ENCODE results near the gene EXOC2. TPM values are rescaled to one million over a fixed set of nuclear protein-coding genes. Genes with fewer than 3 reads are reported as not detected.

Gene EXOC2
- total and polyA plus RNA-seq, 2 of the 13 experiments (the other 11 are each of a cell fraction or from before 2014, with no cell fraction given) = 12.6 to 22.9 TPM

DNA sequence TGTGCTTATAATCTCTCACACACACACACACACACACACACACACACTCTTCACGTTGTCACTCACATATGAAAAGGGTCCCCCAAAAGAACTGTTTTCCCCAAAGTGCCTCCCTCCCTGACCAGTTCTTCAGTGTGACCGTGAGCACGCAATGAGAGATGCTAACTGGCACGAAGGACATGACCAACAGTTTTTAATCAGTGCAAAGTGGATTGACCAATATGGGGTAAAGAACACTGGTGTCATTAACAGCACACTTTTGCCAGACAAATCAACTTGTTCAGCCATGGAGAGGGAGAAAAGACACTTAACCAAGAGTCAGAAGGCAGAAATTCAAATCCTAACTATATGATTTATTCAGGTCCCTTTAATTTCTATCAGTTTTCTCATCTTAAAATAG, 15.0 kb downstream of the EXOC2 start:
- WGBS (ENCODE audit: low lambda C conversion rate) = 99% methylated on average over 4 of the region's 4 CpGs
- BruUV-seq (replicated peaks) = no TSS peak
- TF ChIP-seq ZNF383 (CRISPR knock-in tag; IDR thresholded peaks at IDR 0.05; ENCODE audit: borderline replicate concordance) = no peak
- TF ChIP-seq, protein P1, sequence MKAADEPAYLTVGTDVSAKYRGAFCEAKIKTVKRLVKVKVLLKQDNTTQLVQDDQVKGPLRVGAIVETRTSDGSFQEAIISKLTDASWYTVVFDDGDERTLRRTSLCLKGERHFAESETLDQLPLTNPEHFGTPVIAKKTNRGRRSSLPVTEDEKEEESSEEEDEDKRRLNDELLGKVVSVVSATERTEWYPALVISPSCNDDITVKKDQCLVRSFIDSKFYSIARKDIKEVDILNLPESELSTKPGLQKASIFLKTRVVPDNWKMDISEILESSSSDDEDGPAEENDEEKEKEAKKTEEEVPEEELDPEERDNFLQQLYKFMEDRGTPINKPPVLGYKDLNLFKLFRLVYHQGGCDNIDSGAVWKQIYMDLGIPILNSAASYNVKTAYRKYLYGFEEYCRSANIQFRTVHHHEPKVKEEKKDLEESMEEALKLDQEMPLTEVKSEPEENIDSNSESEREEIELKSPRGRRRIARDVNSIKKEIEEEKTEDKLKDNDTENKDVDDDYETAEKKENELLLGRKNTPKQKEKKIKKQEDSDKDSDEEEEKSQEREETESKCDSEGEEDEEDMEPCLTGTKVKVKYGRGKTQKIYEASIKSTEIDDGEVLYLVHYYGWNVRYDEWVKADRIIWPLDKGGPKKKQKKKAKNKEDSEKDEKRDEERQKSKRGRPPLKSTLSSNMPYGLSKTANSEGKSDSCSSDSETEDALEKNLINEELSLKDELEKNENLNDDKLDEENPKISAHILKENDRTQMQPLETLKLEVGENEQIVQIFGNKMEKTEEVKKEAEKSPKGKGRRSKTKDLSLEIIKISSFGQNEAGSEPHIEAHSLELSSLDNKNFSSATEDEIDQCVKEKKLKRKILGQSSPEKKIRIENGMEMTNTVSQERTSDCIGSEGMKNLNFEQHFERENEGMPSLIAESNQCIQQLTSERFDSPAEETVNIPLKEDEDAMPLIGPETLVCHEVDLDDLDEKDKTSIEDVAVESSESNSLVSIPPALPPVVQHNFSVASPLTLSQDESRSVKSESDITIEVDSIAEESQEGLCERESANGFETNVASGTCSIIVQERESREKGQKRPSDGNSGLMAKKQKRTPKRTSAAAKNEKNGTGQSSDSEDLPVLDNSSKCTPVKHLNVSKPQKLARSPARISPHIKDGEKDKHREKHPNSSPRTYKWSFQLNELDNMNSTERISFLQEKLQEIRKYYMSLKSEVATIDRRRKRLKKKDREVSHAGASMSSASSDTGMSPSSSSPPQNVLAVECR (CRISPR knock-in tag; IDR thresholded peaks at IDR 0.05; ENCODE audit: borderline replicate concordance) = no peak

DNA sequence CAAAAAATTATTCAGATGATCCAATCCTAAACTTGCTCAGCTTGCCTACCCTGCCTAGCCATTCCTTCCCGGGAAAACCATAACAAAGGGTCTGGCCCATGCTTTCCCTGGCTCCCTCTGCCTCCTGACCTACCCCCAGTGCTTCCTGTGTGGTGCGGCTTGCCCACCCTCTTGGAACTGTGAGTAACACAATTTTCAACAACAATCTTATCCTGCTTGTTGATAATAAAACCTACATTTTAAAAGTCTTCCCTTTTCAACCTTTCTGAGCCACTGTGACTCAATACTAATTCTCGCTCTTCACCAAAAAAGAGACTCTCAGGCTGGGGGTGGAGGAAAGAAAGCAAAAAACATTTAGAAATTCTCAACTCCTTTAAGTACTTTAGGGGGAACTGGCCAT, 18.0 kb downstream of the EXOC2 start:
- H3K4me2 ChIP-seq (ENCODE audit: low read depth, low read length) = no peak overlapping the region
- 98% methylated on average over 3 of the region's 3 CpGs for WGBS (ENCODE audit: low lambda C conversion rate)
- no peaks in the 10 kb centered on the region for H3K4me1 ChIP-seq (ENCODE audit: insufficient read depth, low read length)
- no peak overlapping the region for H3K4me3 ChIP-seq (replicated peaks in 1 of 3; ENCODE audit: insufficient read depth in 1 of 3, low read depth in 2 of 3, low read length in 3 of 3)
- no peak for DNase-seq (ENCODE audit: low spot score)
- ATAC-seq = no peak
- no peak for FAIRE-seq
- H4K20me1 ChIP-seq (ENCODE audit: insufficient read depth, low read length) = no peaks in the 10 kb centered on the region
- BruUV-seq (replicated peaks) = no TSS peak
- POLR2A ChIA-PET = no interaction called here
- H3K27me3 ChIP-seq (ENCODE audit: control insufficient read depth in 1 of 2, insufficient read depth in 2 of 2, low read length in 2 of 2) = no peaks in the 10 kb centered on the region
- no peaks in the 10 kb centered on the region for H3K36me3 ChIP-seq (replicated peaks in 1 of 2; ENCODE audit: control insufficient read depth in 1 of 2, insufficient read depth in 2 of 2, low read length in 2 of 2)
- intact Hi-C loops (cut with micrococcal nuclease; ENCODE audit: unreplicated experiment) (no loop called here), in situ Hi-C loops (cut with HindIII; ENCODE audit: extremely low pct_ligation_motif_present, low pct_unique_long_range_greater_than_20kb) (no loop called here)
- no peak overlapping the region for H2AFZ ChIP-seq (ENCODE audit: low read length)
- H3K9me3 ChIP-seq (ENCODE audit: low read length) = no peaks in the 10 kb centered on the region
- no peak overlapping the region for H3K9ac ChIP-seq (ENCODE audit: insufficient read depth, low read depth, low read length)
- CTCF ChIA-PET (ENCODE audit: low intra/inter-chr PET ratio, low total read pairs) = no interaction called here
- H3K27ac ChIP-seq (ENCODE audit: extremely low read length, insufficient read depth, low read length) = no peak overlapping the region
- peaks cover 9% of the 10 kb centered on the region for H3K79me2 ChIP-seq (ENCODE audit: insufficient read depth, low read length)
- TF ChIP-seq ZNF3 (CRISPR knock-in tag; IDR thresholded peaks at IDR 0.05) (no peak), SOX6 (IDR thresholded peaks at IDR 0.05) (no peak), SOX6 (CRISPR knock-in tag; IDR thresholded peaks at IDR 0.05) (no peak), TCF7L2 (IDR thresholded peaks at IDR 0.05; ENCODE audit: low read depth, low read length) (no peak), FOXC1 (CRISPR knock-in tag; IDR thresholded peaks at IDR 0.05; ENCODE audit: borderline replicate concordance) (no peak), GPN1 (CRISPR knock-in tag; IDR thresholded peaks at IDR 0.05; ENCODE audit: borderline replicate concordance) (no peak), ZNF703 (CRISPR knock-in tag; IDR thresholded peaks at IDR 0.05; ENCODE audit: borderline replicate concordance) (no peak), ZNF850 (CRISPR knock-in tag; conservative IDR thresholded peaks at IDR 0.05) (no peak), ARHGAP35 (CRISPR knock-in tag; IDR thresholded peaks at IDR 0.05; ENCODE audit: borderline replicate concordance) (no peak), ZC3H4 (CRISPR knock-in tag; IDR thresholded peaks at IDR 0.05; ENCODE audit: borderline replicate concordance) (no peak)

More for the DNA sequence above, 15.0 kb downstream of the EXOC2 start:
- FAIRE-seq (no peak), DNase-seq (ENCODE audit: low spot score) (no peak), ATAC-seq (no peak)
- no peak overlapping the region for H3K4me3 ChIP-seq (replicated peaks in 1 of 3; ENCODE audit: insufficient read depth in 1 of 3, low read depth in 2 of 3, low read length in 3 of 3)
- no peaks in the 10 kb centered on the region for H4K20me1 ChIP-seq (ENCODE audit: insufficient read depth, low read length)
- CTCF ChIA-PET (ENCODE audit: low intra/inter-chr PET ratio, low total read pairs) = no interaction called here
- peaks cover 17% of the 10 kb centered on the region for H3K79me2 ChIP-seq (ENCODE audit: insufficient read depth, low read length)
- H3K4me1 ChIP-seq (ENCODE audit: insufficient read depth, low read length) = no peaks in the 10 kb centered on the region
- H3K27ac ChIP-seq (ENCODE audit: extremely low read length, insufficient read depth, low read length) = no peak overlapping the region
- no peaks in the 10 kb centered on the region for H3K27me3 ChIP-seq (ENCODE audit: control insufficient read depth in 1 of 2, insufficient read depth in 2 of 2, low read length in 2 of 2)
- no peak overlapping the region for H3K9ac ChIP-seq (ENCODE audit: insufficient read depth, low read depth, low read length)
- POLR2A ChIA-PET = no interaction called here
- no peaks in the 10 kb centered on the region for H3K36me3 ChIP-seq (replicated peaks in 1 of 2; ENCODE audit: control insufficient read depth in 1 of 2, insufficient read depth in 2 of 2, low read length in 2 of 2)
- H2AFZ ChIP-seq (ENCODE audit: low read length) = no peak overlapping the region
- intact Hi-C loops (cut with micrococcal nuclease; ENCODE audit: unreplicated experiment) = no loop called here
- H3K9me3 ChIP-seq (ENCODE audit: low read length) = no peaks in the 10 kb centered on the region
- H3K4me2 ChIP-seq (ENCODE audit: low read depth, low read length) = no peak overlapping the region
- in situ Hi-C loops (cut with HindIII; ENCODE audit: extremely low pct_ligation_motif_present, low pct_unique_long_range_greater_than_20kb) = no loop called here

Data from HepG2 (cell line).